Upper lobe of right lung (tissue), 1 donor: ENCODE data around the gene FFAR1. TPM values are rescaled to one million over a fixed set of nuclear protein-coding genes. Genes with fewer than 3 reads are reported as not detected.
A peak's percentile ranks its signal among the peaks of the same experiment; 100 is the strongest.

Experiments
- ATAC-seq: fragments of 200-7000 bp; cut with Tn5 transposase; one replicate; pipeline ENCODE4 v1.9.1; 2020; ENCODE audit warnings: mild to moderate bottlenecking, moderate library complexity
- DNase-seq: peaks from one replicate; pipeline ENCODE4 v3.0.0-alpha.2; 2020
- H3K27ac ChIP-seq: fragments of 200-600 bp; one replicate; pipeline ENCODE4 v1.8.0; 2022
- H3K27me3 ChIP-seq: fragments of 200-600 bp; one replicate; pipeline ENCODE4 v1.8.0; 2022; ENCODE audit warnings: mild to moderate bottlenecking
- H3K36me3 ChIP-seq: fragments of 200-600 bp; one replicate; pipeline ENCODE4 v1.8.0; 2022
- H3K4me1 ChIP-seq: fragments of 200-600 bp; one replicate; pipeline ENCODE4 v1.8.0; 2022
- H3K4me3 ChIP-seq: fragments of 200-600 bp; one replicate; pipeline ENCODE4 v1.8.0; 2022; ENCODE audit warnings: mild to moderate bottlenecking
- H3K9me3 ChIP-seq: fragments of 200-600 bp; one replicate; pipeline ENCODE4 v1.8.0; 2022
- CTCF ChIP-seq: fragments of 200-600 bp; IDR thresholded peaks from one replicate; pipeline ENCODE4 v1.8.0; 2022; ENCODE audit warnings: antibody characterized with exemption
- intact Hi-C: fragments of 100-400 bp; cut with DNase I; formaldehyde crosslinking; loops from one replicate; pipeline ENCODE4 v1.11.0; 2022
- total RNA-seq: library from RNA; stranded (reverse); fragmentation: NEBNext Ultra II Directional; extraction: Animal tissue kit (Norgen Biotek cat#: 25700); gene quantifications from one replicate; pipeline ENCODE4 v1.2.1, GENCODE V29; 2021
- donor health status: DM: no; HTN: yes; CAD: no; lungs with severe emphysema.

The FFAR1 gene
- total RNA-seq, 1 donor from 2014 or later: not detected

- no peaks in the 10 kb centered on the region for H3K4me1 ChIP-seq
- intact Hi-C loops: no loop called here
- H3K4me3 ChIP-seq: no peak overlapping the region
- no peak overlapping the region for H3K27ac ChIP-seq
- TF ChIP-seq CTCF: no peak
- no peaks in the 10 kb centered on the region for H3K36me3 ChIP-seq
- DNase-seq: no peak
- no peaks in the 10 kb centered on the region for H3K27me3 ChIP-seq
- no peak for ATAC-seq
- H3K9me3 ChIP-seq: no peaks in the 10 kb centered on the region
Measured at GRCh38 chr19:35310811-35311465, 36.8 kb upstream of the FFAR1 start.

GRCh38 chr19:35311901-35312665, 35.6 kb upstream of the FFAR1 start:
- Histone ChIP-seq H3K27ac (no peak overlapping the region), H3K27me3 (no peaks in the 10 kb centered on the region), H3K4me1 (no peaks in the 10 kb centered on the region), H3K4me3 (no peak overlapping the region), H3K36me3 (no peaks in the 10 kb centered on the region), H3K9me3 (no peaks in the 10 kb centered on the region)
- ATAC-seq (peak; percentile 60), DNase-seq (no peak)
- TF ChIP-seq CTCF: no peak
- intact Hi-C loops: no loop called here

- H3K36me3 ChIP-seq: no peaks in the 10 kb centered on the region
- ATAC-seq: no peak
- H3K4me3 ChIP-seq: no peak overlapping the region
- no peaks in the 10 kb centered on the region for H3K27me3 ChIP-seq
- peaks cover 1% of the 10 kb centered on the region for H3K4me1 ChIP-seq
- intact Hi-C loops: no loop called here
- DNase-seq: no peak
- TF ChIP-seq CTCF: no peak
- H3K27ac ChIP-seq: no peak overlapping the region
- no peaks in the 10 kb centered on the region for H3K9me3 ChIP-seq
Measured at GRCh38 chr19:35313587-35313986, 34.1 kb upstream of the FFAR1 start.

DNA sequence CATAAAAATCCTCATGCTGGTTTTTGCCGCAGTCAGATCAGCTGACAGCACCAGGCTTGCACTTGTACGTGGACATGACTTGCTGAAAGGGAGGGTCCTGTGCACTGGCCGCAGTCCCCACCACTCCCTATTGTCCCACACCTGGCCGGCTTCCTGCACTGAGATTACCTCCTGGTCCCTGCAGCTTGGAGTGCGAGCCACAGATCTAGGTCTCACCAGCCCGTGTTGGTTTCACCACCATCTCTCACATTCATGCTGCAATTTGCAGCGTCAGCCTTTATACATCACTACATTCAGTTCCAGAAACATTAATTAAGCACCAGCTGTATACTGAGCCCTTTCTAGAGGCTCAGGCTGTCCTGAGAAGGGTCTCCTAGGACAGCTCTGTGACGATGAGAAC, 33.7 kb upstream of the FFAR1 start:
- no peak for ATAC-seq
- intact Hi-C loops: no loop called here

DNA sequence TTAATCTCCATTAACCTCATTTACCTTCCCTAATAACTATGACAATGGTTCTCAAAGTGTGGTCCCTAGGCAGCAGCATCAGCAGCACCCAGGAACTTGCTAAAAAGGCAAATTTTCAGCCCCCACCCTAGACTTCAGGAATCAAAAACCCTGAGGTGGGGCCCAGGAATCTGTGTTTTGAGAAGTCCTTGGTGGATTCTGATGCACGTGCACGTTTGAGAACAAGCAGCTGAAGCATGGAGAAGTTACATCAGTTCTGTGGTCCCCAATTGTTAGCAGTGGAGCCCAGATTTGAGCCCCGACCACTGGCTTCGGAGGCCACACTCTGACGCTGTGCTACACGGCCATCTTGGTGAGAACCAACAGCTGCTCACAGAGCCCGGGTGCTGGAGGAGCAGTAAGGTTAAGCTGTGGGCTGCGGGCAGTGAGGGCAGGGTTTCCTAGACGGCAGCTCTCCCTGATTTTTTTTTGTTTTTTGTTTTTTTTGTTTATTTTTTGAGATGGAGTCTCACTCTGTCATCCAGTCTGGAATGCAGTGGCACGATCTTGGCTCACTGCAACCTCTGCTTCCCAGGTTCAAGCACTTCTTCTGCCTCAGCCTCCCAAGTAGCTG, 32.7 kb upstream of the FFAR1 start:
- Histone ChIP-seq H3K36me3 (no peaks in the 10 kb centered on the region), H3K27ac (no peak overlapping the region), H3K9me3 (no peaks in the 10 kb centered on the region), H3K4me3 (no peak overlapping the region), H3K4me1 (peaks cover 13% of the 10 kb centered on the region), H3K27me3 (no peaks in the 10 kb centered on the region)
- DNase-seq: no peak
- intact Hi-C loops: no loop called here
- TF ChIP-seq CTCF: no peak
- no peak for ATAC-seq

More for the DNA sequence above, 33.7 kb upstream of the FFAR1 start:
- H3K27me3 ChIP-seq: no peaks in the 10 kb centered on the region
- H3K36me3 ChIP-seq: no peaks in the 10 kb centered on the region
- DNase-seq: no peak
- H3K4me1 ChIP-seq: peaks cover 6% of the 10 kb centered on the region
- no peak overlapping the region for H3K4me3 ChIP-seq
- no peak for TF ChIP-seq CTCF
- no peak overlapping the region for H3K27ac ChIP-seq
- H3K9me3 ChIP-seq: no peaks in the 10 kb centered on the region
